WTC11 (cell line): ENCODE data around the gene ZDHHC4. TPM values are rescaled to one million over a fixed set of nuclear protein-coding genes. Genes with fewer than 3 reads are reported as not detected.
A peak's percentile ranks its signal among the peaks of the same experiment; 100 is the strongest.

Experiments
- ATAC-seq: fragments of 200-7000 bp; cut with Tn5 transposase; 2 replicates; pipeline ENCODE4 v1.10.0; 2021; ENCODE audit warnings: mild to moderate bottlenecking, moderate library complexity
- CTCF ChIA-PET: fragments of 300-600 bp; sonication (Branson Sonifier 250); formaldehyde crosslinking; loops from one replicate; lab custom pipeline; 2021; ENCODE audit warnings: antibody characterized with exemption; lab: Charles Lee
- POLR2A ChIA-PET: fragments of 350-600 bp; sonication (Branson Sonifier 250); formaldehyde crosslinking; loops from one replicate; lab custom pipeline; 2021; ENCODE audit warnings: antibody characterized with exemption; lab: Charles Lee
- DNase-seq: peaks from one replicate; pipeline ENCODE4 v3.0.0; 2021; ENCODE audit warnings: low spot score
- H3K27ac Mint-ChIP-seq: 2 replicates; pipeline ENCODE4 v1.8.0; 2021; ENCODE audit warnings: mixed read lengths
- H3K27me3 Mint-ChIP-seq: 2 replicates; pipeline ENCODE4 v1.8.0; 2021; ENCODE audit warnings: low read depth, mild to moderate bottlenecking, moderate library complexity, mixed read lengths
- H3K36me3 Mint-ChIP-seq: 2 replicates; pipeline ENCODE4 v1.8.0; 2021; ENCODE audit warnings: mixed read lengths
- H3K4me1 Mint-ChIP-seq: 2 replicates; pipeline ENCODE4 v1.8.0; 2022; ENCODE audit warnings: mixed read lengths
- H3K4me3 Mint-ChIP-seq: 2 replicates; pipeline ENCODE4 v1.8.0; 2021; ENCODE audit warnings: mild to moderate bottlenecking, moderate library complexity, mixed read lengths
- H3K9me3 Mint-ChIP-seq: 2 replicates; pipeline ENCODE4 v1.8.0; 2021; ENCODE audit warnings: mixed read lengths
- CREM ChIP-seq: sonication (generic); formaldehyde crosslinking; IDR thresholded peaks from 2 replicates; pipeline ENCODE4 v1.8.1; 2022; ENCODE audit warnings: mild to moderate bottlenecking, missing genetic modification reagents, moderate library complexity
- E2F1 ChIP-seq: sonication (generic); formaldehyde crosslinking; IDR thresholded peaks from 2 replicates; pipeline ENCODE4 v1.8.0; 2022; ENCODE audit warnings: mild to moderate bottlenecking, missing genetic modification reagents
- ERG ChIP-seq: fragments of 250-450 bp; sonication (Bioruptor Pico); IDR thresholded peaks from 2 replicates; pipeline ENCODE4 v1.8.0; 2021; ENCODE audit warnings: mild to moderate bottlenecking
- ESRRA ChIP-seq: sonication (generic); formaldehyde crosslinking; IDR thresholded peaks from 2 replicates; pipeline ENCODE4 v1.8.1; 2022; ENCODE audit warnings: mild to moderate bottlenecking, missing genetic modification reagents, borderline replicate concordance
- FOXP1 ChIP-seq: sonication (generic); formaldehyde crosslinking; IDR thresholded peaks from 2 replicates; pipeline ENCODE4 v1.8.0; 2022; ENCODE audit warnings: missing genetic modification reagents, mild to moderate bottlenecking, moderate library complexity, borderline replicate concordance
- FOXP4 ChIP-seq: sonication (generic); formaldehyde crosslinking; IDR thresholded peaks from 2 replicates; pipeline ENCODE4 v1.8.0; 2022; ENCODE audit warnings: mild to moderate bottlenecking, missing genetic modification reagents
- GTF2I ChIP-seq: fragments of 250-450 bp; sonication (Bioruptor Pico); conservative IDR thresholded peaks from 2 replicates; pipeline ENCODE4 v1.4.0; 2021; ENCODE audit warnings: mild to moderate bottlenecking
- IRF2 ChIP-seq: sonication (generic); formaldehyde crosslinking; IDR thresholded peaks from 2 replicates; pipeline ENCODE4 v1.8.0; 2022; ENCODE audit warnings: low read depth, missing genetic modification reagents, borderline replicate concordance
- JAZF1 ChIP-seq: fragments of 250-450 bp; sonication (Bioruptor Pico); IDR thresholded peaks from 2 replicates; pipeline ENCODE4 v1.9.0; 2021; ENCODE audit warnings: moderate library complexity, mild to moderate bottlenecking, inconsistent platforms
- JUN ChIP-seq: sonication (generic); formaldehyde crosslinking; IDR thresholded peaks from 2 replicates; pipeline ENCODE4 v1.8.0; 2023; ENCODE audit warnings: mild to moderate bottlenecking, missing genetic modification reagents
- MXD4 ChIP-seq: fragments of 250-450 bp; sonication (Bioruptor Pico); IDR thresholded peaks from 2 replicates; pipeline ENCODE4 v1.8.0; 2021; ENCODE audit warnings: mild to moderate bottlenecking, moderate library complexity, borderline replicate concordance
- NR1H2 ChIP-seq: sonication (generic); formaldehyde crosslinking; IDR thresholded peaks from 2 replicates; pipeline ENCODE4 v1.9.0; 2021; ENCODE audit warnings: mild to moderate bottlenecking, moderate library complexity, missing genetic modification reagents
- NR2C2 ChIP-seq: sonication (generic); formaldehyde crosslinking; IDR thresholded peaks from 2 replicates; pipeline ENCODE4 v1.8.0; 2022; ENCODE audit warnings: mild to moderate bottlenecking, missing genetic modification reagents
- OVOL2 ChIP-seq: fragments of 250-450 bp; sonication (Bioruptor Pico); IDR thresholded peaks from 2 replicates; pipeline ENCODE4 v1.9.0; 2021; ENCODE audit warnings: mild to moderate bottlenecking, borderline replicate concordance
- SP1 ChIP-seq: sonication (generic); formaldehyde crosslinking; conservative IDR thresholded peaks from 2 replicates; pipeline ENCODE4 v1.8.1; 2022; ENCODE audit warnings: missing genetic modification reagents
- ZNF317 ChIP-seq: sonication (generic); formaldehyde crosslinking; IDR thresholded peaks from 2 replicates; pipeline ENCODE4 v1.8.1; 2023; ENCODE audit warnings: low read depth, mild to moderate bottlenecking, moderate library complexity, missing genetic modification reagents, borderline replicate concordance
- ZNF423 ChIP-seq: fragments of 250-450 bp; sonication (Bioruptor Pico); IDR thresholded peaks from 2 replicates; pipeline ENCODE4 v2.1.2; 2022; ENCODE audit warnings: mild to moderate bottlenecking, moderate library complexity
- total RNA-seq: library from RNA; stranded (reverse); gene quantifications from 3 replicates; pipeline ENCODE4 v1.2.3, GENCODE V29; 2021
- TF ChIP-seq, protein P1 (sequence below): sonication (generic); formaldehyde crosslinking; IDR thresholded peaks from 2 replicates; pipeline ENCODE4 v1.8.0; 2022; ENCODE audit warnings: missing genetic modification reagents

ZDHHC4 gene
- total RNA-seq, 1 experiment from 2014 or later, result 37.7 TPM

DNA sequence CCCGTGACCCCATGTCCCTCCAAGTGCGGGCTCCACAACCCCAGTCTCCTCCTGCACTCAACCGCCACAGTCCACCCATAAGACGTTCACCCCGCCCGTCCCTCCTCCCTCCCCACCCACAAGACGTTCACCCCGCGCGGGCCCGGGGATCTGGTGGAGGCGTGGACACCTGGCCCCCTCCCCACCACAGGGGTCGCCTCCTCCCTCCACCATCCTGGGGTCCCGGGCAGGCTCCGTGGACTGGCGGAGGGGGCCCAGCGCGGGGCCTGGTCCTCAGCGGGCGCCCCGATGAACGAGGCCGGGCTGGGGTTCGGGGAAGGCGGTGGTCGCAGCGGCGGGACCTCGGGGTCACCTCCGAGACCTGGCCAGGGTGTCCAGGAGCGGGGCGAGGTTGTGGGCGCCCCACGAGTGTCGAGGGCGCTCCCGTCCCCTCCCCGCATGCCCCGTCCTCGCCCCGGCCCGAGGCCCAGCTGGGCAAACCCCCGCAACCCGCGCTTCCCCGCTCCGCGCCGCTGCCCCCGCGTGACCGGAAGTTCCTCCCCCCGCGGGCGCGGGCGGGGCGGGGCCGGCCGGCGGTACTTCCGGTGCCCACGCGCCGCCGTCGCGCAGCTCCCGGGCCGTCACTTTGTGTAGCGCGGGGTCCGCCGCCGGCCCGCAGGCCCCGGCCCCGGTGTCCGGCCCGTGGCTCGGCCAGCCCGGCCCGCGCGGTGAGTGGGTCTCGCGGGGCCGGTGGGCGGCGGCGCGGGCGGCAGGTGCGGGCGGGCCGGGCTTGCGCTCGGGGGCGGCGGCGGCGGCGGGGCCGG, 59.7 kb downstream of the ZDHHC4 start, which contains the start of gene ZNF316 (continued):
- TF ChIP-seq ZNF317 (CRISPR knock-in tag), result no peak
- TF ChIP-seq SP1 (CRISPR knock-in tag), result peak; percentile 76
- TF ChIP-seq JAZF1 (CRISPR knock-in tag), result no peak
- no peak for TF ChIP-seq FOXP4 (CRISPR knock-in tag)
- no peak for TF ChIP-seq NR2C2 (CRISPR knock-in tag)
- no peak for TF ChIP-seq GTF2I
- no peak for TF ChIP-seq NR1H2 (CRISPR knock-in tag)
- no peak for TF ChIP-seq MXD4
- no peak for TF ChIP-seq JUN (CRISPR knock-in tag)
- TF ChIP-seq ESRRA (CRISPR knock-in tag), result no peak
- TF ChIP-seq E2F1, result 0 out of 2 replicates have a peak, but pooled peaks have one; percentile 35
- 0 out of 2 replicates have a peak, but pooled peaks have one; percentile 50 for TF ChIP-seq FOXP1
- TF ChIP-seq ERG (CRISPR knock-in tag), result no peak
- TF ChIP-seq, protein P1, sequence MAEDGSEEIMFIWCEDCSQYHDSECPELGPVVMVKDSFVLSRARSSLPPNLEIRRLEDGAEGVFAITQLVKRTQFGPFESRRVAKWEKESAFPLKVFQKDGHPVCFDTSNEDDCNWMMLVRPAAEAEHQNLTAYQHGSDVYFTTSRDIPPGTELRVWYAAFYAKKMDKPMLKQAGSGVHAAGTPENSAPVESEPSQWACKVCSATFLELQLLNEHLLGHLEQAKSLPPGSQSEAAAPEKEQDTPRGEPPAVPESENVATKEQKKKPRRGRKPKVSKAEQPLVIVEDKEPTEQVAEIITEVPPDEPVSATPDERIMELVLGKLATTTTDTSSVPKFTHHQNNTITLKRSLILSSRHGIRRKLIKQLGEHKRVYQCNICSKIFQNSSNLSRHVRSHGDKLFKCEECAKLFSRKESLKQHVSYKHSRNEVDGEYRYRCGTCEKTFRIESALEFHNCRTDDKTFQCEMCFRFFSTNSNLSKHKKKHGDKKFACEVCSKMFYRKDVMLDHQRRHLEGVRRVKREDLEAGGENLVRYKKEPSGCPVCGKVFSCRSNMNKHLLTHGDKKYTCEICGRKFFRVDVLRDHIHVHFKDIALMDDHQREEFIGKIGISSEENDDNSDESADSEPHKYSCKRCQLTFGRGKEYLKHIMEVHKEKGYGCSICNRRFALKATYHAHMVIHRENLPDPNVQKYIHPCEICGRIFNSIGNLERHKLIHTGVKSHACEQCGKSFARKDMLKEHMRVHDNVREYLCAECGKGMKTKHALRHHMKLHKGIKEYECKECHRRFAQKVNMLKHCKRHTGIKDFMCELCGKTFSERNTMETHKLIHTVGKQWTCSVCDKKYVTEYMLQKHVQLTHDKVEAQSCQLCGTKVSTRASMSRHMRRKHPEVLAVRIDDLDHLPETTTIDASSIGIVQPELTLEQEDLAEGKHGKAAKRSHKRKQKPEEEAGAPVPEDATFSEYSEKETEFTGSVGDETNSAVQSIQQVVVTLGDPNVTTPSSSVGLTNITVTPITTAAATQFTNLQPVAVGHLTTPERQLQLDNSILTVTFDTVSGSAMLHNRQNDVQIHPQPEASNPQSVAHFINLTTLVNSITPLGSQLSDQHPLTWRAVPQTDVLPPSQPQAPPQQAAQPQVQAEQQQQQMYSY (CRISPR knock-in tag), result no peak; the same call in 1 of the 2 replicates
- TF ChIP-seq CREM (CRISPR knock-in tag), result no peak
- TF ChIP-seq OVOL2 (CRISPR knock-in tag), result no peak

- POLR2A ChIA-PET, result no interaction called here
- Mint-ChIP-seq H3K9me3 (no peaks in the 10 kb centered on the region), H3K27ac (no peak overlapping the region), H3K4me3 (peak overlapping the region; percentile 72), H3K36me3 (no peaks in the 10 kb centered on the region), H3K4me1 (peaks cover 17% of the 10 kb centered on the region), H3K27me3 (peaks cover 4% of the 10 kb centered on the region; the same call in 1 of the 2 replicates)
- DNase-seq (peak; percentile 51), ATAC-seq (peak; percentile 14)
- peak; percentile 89 for TF ChIP-seq ZNF423 (CRISPR knock-in tag)
- TF ChIP-seq OVOL2 (CRISPR knock-in tag), result no peak
- TF ChIP-seq IRF2 (CRISPR knock-in tag), result no peak
- CTCF ChIA-PET, result interaction anchor here (0.6 to 1.4 kb wide), 3 partner anchors 81 to 265 kb away, joined by 3 to 5 read pairs (median 5); no protein-coding TSS in a partner anchor
Measured at GRCh38 chr7:6637544-6638229, 60.4 kb downstream of the ZDHHC4 start.

Other genes with a start within 250 kb of the ZDHHC4 start
- gene FAM220A, start 228.5 kb upstream of the ZDHHC4 start, total RNA-seq, result 20.0 to 22.5 TPM (median 21.6 TPM) in 3 replicates
- gene RAC1, start 202.9 kb upstream of the ZDHHC4 start, total RNA-seq, result 260 to 281 TPM (median 260 TPM) in 3 replicates
- gene DAGLB, start 129.5 kb upstream of the ZDHHC4 start, total RNA-seq, result 32.7 to 38.7 TPM (median 33.6 TPM) in 3 replicates
- 79.4 to 84.3 TPM (median 79.9 TPM) in 3 replicates for gene KDELR2, start 93.3 kb upstream of the ZDHHC4 start, total RNA-seq
- 3.0 to 4.8 TPM (median 4.6 TPM) in 3 replicates for gene GRID2IP, start 26.0 kb upstream of the ZDHHC4 start, total RNA-seq
- gene INTS15, start 12.6 kb downstream of the ZDHHC4 start, total RNA-seq, result 25.6 to 28.2 TPM (median 27.6 TPM) in 3 replicates
- gene ZNF853, start 38.2 kb downstream of the ZDHHC4 start, total RNA-seq, result 7.7 to 8.0 TPM (median 8.0 TPM) in 3 replicates
- gene ZNF316, start 59.9 kb downstream of the ZDHHC4 start, total RNA-seq, result 15.1 to 19.9 TPM (median 18.8 TPM) in 3 replicates
- gene ZNF12, start 129.5 kb downstream of the ZDHHC4 start, total RNA-seq, result 19.9 to 21.6 TPM (median 20.9 TPM) in 3 replicates
- gene RSPH10B2, start 176.6 kb downstream of the ZDHHC4 start, total RNA-seq, result 0.25 to 0.44 TPM in 2 of 3 replicates, not detected in the other
- gene CCZ1B, start 248.8 kb downstream of the ZDHHC4 start, total RNA-seq, result 31.9 to 44.9 TPM (median 39.9 TPM) in 3 replicates